Measurements from ENCODE around the gene DIO2. TPM values are rescaled to one million over a fixed set of nuclear protein-coding genes. Genes with fewer than 3 reads are reported as not detected.
A peak's percentile ranks its signal among the peaks of the same experiment; 100 is the strongest.

DIO2 gene
- 17.8 TPM for total RNA-seq

DNA sequence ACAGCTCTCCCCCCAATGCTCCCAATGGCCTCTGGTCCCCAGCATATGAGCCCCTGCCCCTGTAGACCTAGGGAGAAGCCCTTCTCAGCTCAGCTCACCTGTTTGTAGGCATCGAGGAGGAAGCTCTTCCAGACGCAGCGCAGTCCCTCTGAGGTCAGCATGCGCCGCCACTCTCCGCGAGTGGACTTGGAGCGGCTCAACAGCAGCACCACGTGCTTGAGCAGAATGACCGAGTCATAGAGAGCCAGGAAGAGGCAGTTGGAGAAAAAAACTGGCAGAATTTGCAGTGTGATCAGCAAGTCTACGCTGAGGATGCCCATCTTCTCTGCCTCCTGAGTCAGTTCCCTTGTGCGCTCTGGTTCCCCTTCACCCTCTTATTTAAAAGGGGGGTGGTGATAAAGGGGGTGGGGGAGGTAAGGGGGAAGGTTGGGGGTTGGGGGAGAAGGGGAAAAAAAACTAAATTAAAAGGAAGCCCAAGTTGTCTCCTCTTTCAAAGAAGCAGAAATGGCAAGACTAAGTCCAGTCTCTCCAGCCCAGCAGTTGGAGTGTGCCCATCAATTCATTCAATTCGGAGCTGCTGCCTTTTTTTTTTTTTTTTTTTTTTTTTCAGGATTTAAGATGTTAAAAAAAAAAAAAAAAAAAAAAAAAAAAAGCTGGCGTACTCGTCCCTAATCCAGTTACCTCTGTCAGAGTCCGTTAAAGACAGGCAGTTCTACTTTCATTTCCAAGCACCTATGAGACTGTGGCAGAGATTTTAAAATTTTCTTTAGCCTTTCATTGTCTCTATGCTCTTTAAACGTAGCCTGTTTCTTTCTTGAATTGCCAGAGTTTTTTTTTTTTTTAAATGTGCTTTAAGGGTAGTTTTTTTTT lies at the start of gene DIO2:
DIO2 (minus strand) TSS at position 352 of the 870 bp plus-strand sequence; CDS start at position 320, 32 bp downstream.
- intact Hi-C loops (cut with DNase I), result no loop called here
- no peaks in the 10 kb centered on the region for H3K27me3 ChIP-seq
- peak in 1 of 2 donors; percentile 68 for DNase-seq (ENCODE audit: low spot score in 2 of 2)
- no peak within 1 kb of the TSS for H3K27ac ChIP-seq
- H3K4me1 ChIP-seq, result peaks cover 0 to 3% of the 10 kb centered on the region in 2 donors
- no peaks in the 10 kb centered on the region for H3K9me3 ChIP-seq
- TF ChIP-seq, protein P1, sequence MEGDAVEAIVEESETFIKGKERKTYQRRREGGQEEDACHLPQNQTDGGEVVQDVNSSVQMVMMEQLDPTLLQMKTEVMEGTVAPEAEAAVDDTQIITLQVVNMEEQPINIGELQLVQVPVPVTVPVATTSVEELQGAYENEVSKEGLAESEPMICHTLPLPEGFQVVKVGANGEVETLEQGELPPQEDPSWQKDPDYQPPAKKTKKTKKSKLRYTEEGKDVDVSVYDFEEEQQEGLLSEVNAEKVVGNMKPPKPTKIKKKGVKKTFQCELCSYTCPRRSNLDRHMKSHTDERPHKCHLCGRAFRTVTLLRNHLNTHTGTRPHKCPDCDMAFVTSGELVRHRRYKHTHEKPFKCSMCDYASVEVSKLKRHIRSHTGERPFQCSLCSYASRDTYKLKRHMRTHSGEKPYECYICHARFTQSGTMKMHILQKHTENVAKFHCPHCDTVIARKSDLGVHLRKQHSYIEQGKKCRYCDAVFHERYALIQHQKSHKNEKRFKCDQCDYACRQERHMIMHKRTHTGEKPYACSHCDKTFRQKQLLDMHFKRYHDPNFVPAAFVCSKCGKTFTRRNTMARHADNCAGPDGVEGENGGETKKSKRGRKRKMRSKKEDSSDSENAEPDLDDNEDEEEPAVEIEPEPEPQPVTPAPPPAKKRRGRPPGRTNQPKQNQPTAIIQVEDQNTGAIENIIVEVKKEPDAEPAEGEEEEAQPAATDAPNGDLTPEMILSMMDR (IDR thresholded peaks at IDR 0.05), result no peak
- peak within 1 kb of the TSS; percentile 35 to 52 for H3K4me3 ChIP-seq
- H3K36me3 ChIP-seq, result no peaks in the 10 kb centered on the region

DNA sequence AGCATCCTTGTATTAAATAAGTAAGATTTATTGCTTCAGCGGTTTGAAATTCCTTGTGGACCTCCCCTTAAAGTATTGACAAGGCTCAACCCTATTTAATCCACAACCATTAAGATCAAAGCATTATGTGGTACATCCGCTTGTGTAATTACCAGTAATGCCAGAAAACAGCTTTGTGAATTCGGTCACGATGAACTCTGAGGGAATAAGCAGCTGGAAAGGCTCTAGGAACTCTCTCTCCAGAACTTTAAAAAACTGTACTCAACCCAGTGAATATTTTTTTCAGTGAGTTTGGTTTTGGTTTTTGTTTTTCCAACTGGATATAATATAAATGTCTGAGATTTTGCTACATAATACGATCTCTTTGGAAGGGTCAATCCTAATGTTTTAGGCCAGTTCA lies 49.3 kb upstream of the DIO2 start:
- TF ChIP-seq, protein P1 (IDR thresholded peaks at IDR 0.05), result no peak
- Histone ChIP-seq H3K4me1 (no peaks in the 10 kb centered on the region), H3K9me3 (no peaks in the 10 kb centered on the region), H3K36me3 (no peaks in the 10 kb centered on the region), H3K27ac (no peak overlapping the region), H3K27me3 (no peaks in the 10 kb centered on the region), H3K4me3 (no peak overlapping the region)
- DNase-seq (ENCODE audit: low spot score in 2 of 2), result no peak
- intact Hi-C loops (cut with DNase I), result no loop called here

DNA sequence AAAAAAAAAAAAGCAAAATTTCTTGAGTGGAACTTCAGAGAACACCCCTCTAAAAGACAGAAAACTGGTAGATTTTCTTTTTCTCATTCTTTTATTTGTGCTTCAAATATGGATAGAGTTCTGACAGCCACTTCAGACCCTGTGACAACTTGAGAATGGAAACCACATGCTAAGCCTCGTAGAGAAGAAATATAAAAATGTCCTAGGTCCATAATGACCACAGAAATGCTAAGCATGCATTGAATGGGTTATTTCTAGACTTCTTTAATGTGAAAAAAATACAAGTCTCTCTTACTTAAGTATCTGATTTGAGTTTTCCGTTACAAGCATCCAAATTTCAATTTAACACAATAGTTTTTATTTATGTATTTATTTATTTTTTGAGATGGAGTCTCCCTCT lies 28.3 kb upstream of the DIO2 start:
- no peaks in the 10 kb centered on the region for H3K36me3 ChIP-seq
- H3K4me3 ChIP-seq, result no peak overlapping the region
- intact Hi-C loops (cut with DNase I), result no loop called here
- no peaks in the 10 kb centered on the region for H3K4me1 ChIP-seq
- TF ChIP-seq, protein P1 (IDR thresholded peaks at IDR 0.05), result no peak
- no peak for DNase-seq (ENCODE audit: low spot score in 2 of 2)
- no peaks in the 10 kb centered on the region for H3K27me3 ChIP-seq
- no peak overlapping the region for H3K27ac ChIP-seq
- H3K9me3 ChIP-seq, result peaks cover 3 to 7% of the 10 kb centered on the region in 2 donors

DNA sequence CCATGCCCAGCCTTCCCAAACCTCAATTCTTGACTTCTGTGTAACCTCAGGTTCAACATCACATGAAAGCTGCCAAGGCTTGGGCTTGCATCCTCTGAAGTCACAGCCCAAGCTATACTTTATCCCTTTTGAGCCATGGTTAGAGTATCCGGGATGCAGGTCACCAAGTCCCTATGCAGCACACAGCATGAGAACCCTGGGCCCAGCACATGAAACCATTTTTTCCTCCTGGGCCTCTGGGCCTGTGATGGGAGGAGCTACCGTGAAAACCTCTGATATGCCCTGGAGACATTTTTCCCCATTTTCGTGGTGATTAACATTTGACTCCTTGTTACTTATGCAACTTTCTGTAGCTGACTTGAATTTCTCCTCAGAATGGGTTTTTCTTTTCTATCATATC lies 25.8 kb upstream of the DIO2 start:
- no peak for DNase-seq (ENCODE audit: low spot score in 2 of 2)
- Histone ChIP-seq H3K27ac (no peak overlapping the region), H3K36me3 (no peaks in the 10 kb centered on the region), H3K9me3 (peaks cover 3 to 7% of the 10 kb centered on the region in 2 donors), H3K4me1 (no peaks in the 10 kb centered on the region), H3K4me3 (no peak overlapping the region), H3K27me3 (no peaks in the 10 kb centered on the region)
- TF ChIP-seq, protein P1 (IDR thresholded peaks at IDR 0.05), result no peak
- intact Hi-C loops (cut with DNase I), result no loop called here

DNA sequence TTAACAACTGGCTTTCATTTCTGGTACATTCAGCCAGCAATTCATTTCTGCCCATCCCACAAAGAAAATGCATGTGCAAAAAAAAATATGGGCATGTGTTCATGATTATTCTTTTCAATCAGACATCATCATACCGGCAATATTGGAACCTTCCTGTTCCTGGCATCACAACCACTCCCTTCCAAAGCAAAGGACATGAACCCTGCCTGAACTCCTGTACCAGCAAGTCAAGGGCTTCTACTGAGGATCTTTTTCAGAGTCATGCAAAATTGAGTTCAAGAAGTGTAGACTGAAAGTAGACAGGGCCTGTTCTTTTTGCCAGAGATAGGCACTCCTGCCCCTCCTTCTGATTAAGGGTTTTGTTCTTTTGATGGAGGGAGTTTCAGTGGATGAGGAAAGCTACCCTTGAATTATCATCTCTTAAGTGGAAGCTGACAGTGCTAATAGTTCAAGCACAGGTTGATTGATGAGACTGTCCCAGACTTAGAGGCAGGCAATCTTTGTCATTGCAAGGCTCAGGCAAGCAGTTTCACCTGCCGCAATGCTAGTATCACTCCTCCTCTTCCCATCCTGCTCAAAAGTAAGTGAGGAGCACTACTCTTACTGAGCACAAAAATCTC lies 22.3 kb upstream of the DIO2 start:
- Histone ChIP-seq H3K4me3 (no peak overlapping the region), H3K36me3 (no peaks in the 10 kb centered on the region), H3K27me3 (no peaks in the 10 kb centered on the region), H3K4me1 (no peaks in the 10 kb centered on the region), H3K9me3 (peaks cover 3 to 7% of the 10 kb centered on the region in 2 donors), H3K27ac (no peak overlapping the region)
- TF ChIP-seq, protein P1 (IDR thresholded peaks at IDR 0.05), result no peak
- DNase-seq (ENCODE audit: low spot score in 2 of 2), result no peak
- intact Hi-C loops (cut with DNase I), result no loop called here

Measured in ascending aorta (tissue), 2 donors.